Lower leg skin (tissue), 4 donors: Measurements from ENCODE around the gene ZCCHC14. TPM values are rescaled to one million over a fixed set of nuclear protein-coding genes. Genes with fewer than 3 reads are reported as not detected.
A peak's percentile ranks its signal among the peaks of the same experiment; 100 is the strongest.
"Not testable (repeated sequence)": the region's sequence is repeated elsewhere in the genome, so short reads cannot be mapped to it uniquely, and the experiment has no call there.

Source experiments
- DNase-seq, 2 donors: peaks; one replicate each; pipeline ENCODE4 v3.0.0-alpha.2; 2019; ENCODE audit warnings: low spot score in 2 of 2
- H3K4me3 ChIP-seq: fragments of 200-600 bp; sonication (generic); 2 replicates; pipeline ENCODE4 v1.5.1; 2017; ENCODE audit warnings: mild to moderate bottlenecking, low read depth; ENCODE audit not compliant: poor library complexity, severe bottlenecking
- CTCF ChIP-seq, 3 donors: fragments of 450-650 bp; IDR thresholded peaks; one replicate each; pipeline ENCODE4 v1.5.1; 2016; ENCODE audit warnings: antibody characterized with exemption in 3 of 3, mild to moderate bottlenecking in 3 of 3, moderate library complexity in 2 of 3
- POLR2A ChIP-seq, 2 donors: fragments of 450-650 bp; IDR thresholded peaks; one replicate each; pipeline ENCODE4 v1.6.1; 2016 to 2017; ENCODE audit warnings: antibody characterized with exemption in 2 of 2, mild to moderate bottlenecking in 1 of 2, moderate library complexity in 1 of 2
- WGBS, 2 donors: methylation state at CpG; one replicate each; pipeline ENCODE4 v1.1.5; 2018; 5-methylcytosine and 5-hydroxymethylcytosine counted together
- intact Hi-C: fragments of 100-400 bp; cut with DNase I; formaldehyde crosslinking; loops from one replicate; pipeline ENCODE4 v1.15.0; 2023; ENCODE audit warnings: low total_unique reads
- total RNA-seq, 4 donors: library from RNA; depleted of rRNA; stranded (reverse); fragments of >200 nt; gene quantifications; one replicate each; pipeline ENCODE4 v1.1.0, GENCODE V29; 2016

The ZCCHC14 gene
- total RNA-seq, 4 donors from 2014 or later, result 13.7 to 25.4 (median 23.6) TPM

GRCh38 chr16:87487361-87487924 is 5.4 kb downstream of the ZCCHC14 start:
- intact Hi-C loops, result no loop called here
- WGBS, 2 donors, result 25 to 27% methylated on average over 19 to 24 of the region's 24 CpGs
- no peak overlapping the region for H3K4me3 ChIP-seq
- peak; percentile 55 to 90 for DNase-seq
- TF ChIP-seq CTCF (IDR thresholded peaks at IDR 0.05), result no peak

GRCh38 chr16:87486713-87487247 is 6.0 kb downstream of the ZCCHC14 start:
- no peak for DNase-seq
- 39 to 40% methylated on average over 5 of the region's 5 CpGs for WGBS, 2 donors
- no peak overlapping the region for H3K4me3 ChIP-seq
- TF ChIP-seq POLR2A (IDR thresholded peaks at IDR 0.05) (no peak), CTCF (IDR thresholded peaks at IDR 0.05) (no peak)
- intact Hi-C loops, result no loop called here

GRCh38 chr16:87486282-87486681 is 6.5 kb downstream of the ZCCHC14 start:
- no peak for TF ChIP-seq POLR2A (IDR thresholded peaks at IDR 0.05)
- no peak for TF ChIP-seq CTCF (IDR thresholded peaks at IDR 0.05)
- intact Hi-C loops, result no loop called here
- no peak for DNase-seq
- no peak overlapping the region for H3K4me3 ChIP-seq
- 59 to 63% methylated on average over 8 of the region's 8 CpGs for WGBS, 2 donors

GRCh38 chr16:87485792-87486191 is 7.0 kb downstream of the ZCCHC14 start:
- WGBS, 2 donors, result 39 to 45% methylated on average over 4 of the region's 4 CpGs
- H3K4me3 ChIP-seq, DNase-seq, intact Hi-C loops: not testable (repeated sequence)

GRCh38 chr16:87484487-87485331 is 8.1 kb downstream of the ZCCHC14 start:
- H3K4me3 ChIP-seq, result no peak overlapping the region
- intact Hi-C loops, result no loop called here
- WGBS, 2 donors, result 54 to 61% methylated on average over 21 of the region's 22 CpGs
- DNase-seq, result no peak
- TF ChIP-seq CTCF (IDR thresholded peaks at IDR 0.05), result no peak
- no peak for TF ChIP-seq POLR2A (IDR thresholded peaks at IDR 0.05)

GRCh38 chr16:87483481-87483880 is 9.3 kb downstream of the ZCCHC14 start:
- WGBS, 2 donors, result 46 to 47% methylated on average over 5 of the region's 5 CpGs
- no peak for DNase-seq
- H3K4me3 ChIP-seq, result no peak overlapping the region
- TF ChIP-seq POLR2A (IDR thresholded peaks at IDR 0.05), result no peak
- TF ChIP-seq CTCF (IDR thresholded peaks at IDR 0.05), result no peak
- intact Hi-C loops, result no loop called here

GRCh38 chr16:87482670-87483069 is 10.2 kb downstream of the ZCCHC14 start:
- H3K4me3 ChIP-seq, intact Hi-C loops, DNase-seq: not testable (repeated sequence)
- 61 to 64% methylated on average over 6 of the region's 6 CpGs for whole genome bisulfite sequencing, 2 donors
